Duodenal mucosa (tissue), 2 donors: ENCODE results near the gene NFAT5.
"Not testable (repeated sequence)": the region's sequence is repeated elsewhere in the genome, so short reads cannot be mapped to it uniquely, and the experiment has no call there.

Source experiments
- H3K27ac ChIP-seq: one replicate; pipeline ENCODE4 v1.7.0; 2013; ENCODE audit warnings: low read depth, low read length
- H3K27me3 ChIP-seq, 2 donors: one replicate each; pipeline ENCODE4 v1.7.0; 2013; ENCODE audit warnings: low read length in 2 of 2, control low read depth in 1 of 2; ENCODE audit not compliant: insufficient read depth in 2 of 2, control insufficient read depth in 1 of 2
- H3K36me3 ChIP-seq, 2 donors: one replicate each; pipeline ENCODE4 v1.7.0; 2013; ENCODE audit warnings: low read length in 2 of 2, control low read depth in 1 of 2; ENCODE audit not compliant: insufficient read depth in 2 of 2, control insufficient read depth in 1 of 2
- H3K4me1 ChIP-seq, 2 donors: one replicate each; pipeline ENCODE4 v1.7.0; 2013; ENCODE audit warnings: low read length in 2 of 2, control low read depth in 1 of 2; ENCODE audit not compliant: insufficient read depth in 2 of 2, control insufficient read depth in 1 of 2
- H3K4me3 ChIP-seq, 2 donors: one replicate each; pipeline ENCODE4 v1.7.0; 2013; ENCODE audit warnings: low read length in 2 of 2, low read depth in 1 of 2
- H3K9ac ChIP-seq, 2 donors: one replicate each; pipeline ENCODE4 v1.7.0; 2013; ENCODE audit warnings: low read length in 2 of 2, low read depth in 1 of 2
- H3K9me3 ChIP-seq, 2 donors: one replicate each; pipeline ENCODE4 v1.7.0; 2013; ENCODE audit warnings: low read length in 2 of 2, control low read depth in 1 of 2; ENCODE audit not compliant: control insufficient read depth in 1 of 2

Gene NFAT5

GRCh38 chr16:69554495-69554894 lies 11.3 kb upstream of the NFAT5 start:
- no peak overlapping the region for H3K4me3 ChIP-seq
- H3K36me3 ChIP-seq: no peaks in the 10 kb centered on the region
- no peak overlapping the region for H3K9ac ChIP-seq
- H3K27me3 ChIP-seq: no peaks in the 10 kb centered on the region
- no peaks in the 10 kb centered on the region for H3K9me3 ChIP-seq
- no peaks in the 10 kb centered on the region for H3K4me1 ChIP-seq
- no peak overlapping the region for H3K27ac ChIP-seq

GRCh38 chr16:69555437-69555836 lies 10.3 kb upstream of the NFAT5 start:
- Histone ChIP-seq H3K9ac (no peak overlapping the region), H3K4me3 (no peak overlapping the region), H3K9me3 (no peaks in the 10 kb centered on the region), H3K36me3 (no peaks in the 10 kb centered on the region), H3K4me1 (no peaks in the 10 kb centered on the region), H3K27ac (no peak overlapping the region), H3K27me3 (no peaks in the 10 kb centered on the region)

- no peak overlapping the region for H3K4me3 ChIP-seq
These were observed 9.9 kb upstream of the NFAT5 start for GRCh38 chr16:69555867-69556266.

GRCh38 chr16:69559164-69559563 lies 6.6 kb upstream of the NFAT5 start:
- no peaks in the 10 kb centered on the region for H3K27me3 ChIP-seq
- no peaks in the 10 kb centered on the region for H3K9me3 ChIP-seq
- H3K9ac ChIP-seq: no peak overlapping the region
- H3K4me3 ChIP-seq: no peak overlapping the region
- peaks cover 0 to 6% of the 10 kb centered on the region in 2 donors for H3K4me1 ChIP-seq
- H3K36me3 ChIP-seq: no peaks in the 10 kb centered on the region
- no peak overlapping the region for H3K27ac ChIP-seq

More at GRCh38 chr16:69555867-69556266, 9.9 kb upstream of the NFAT5 start:
- no peaks in the 10 kb centered on the region for H3K27me3 ChIP-seq
- H3K27ac ChIP-seq: no peak overlapping the region
- no peaks in the 10 kb centered on the region for H3K36me3 ChIP-seq
- H3K9me3 ChIP-seq: no peaks in the 10 kb centered on the region
- H3K9ac ChIP-seq: no peak overlapping the region
- H3K4me1 ChIP-seq: no peaks in the 10 kb centered on the region

GRCh38 chr16:69561367-69561766 lies 4.4 kb upstream of the NFAT5 start:
- not testable (repeated sequence) for H3K36me3 ChIP-seq, H3K4me1 ChIP-seq, H3K4me3 ChIP-seq, H3K27me3 ChIP-seq, H3K9me3 ChIP-seq, H3K9ac ChIP-seq, H3K27ac ChIP-seq

- no peak overlapping the region for H3K4me3 ChIP-seq
- no peak overlapping the region for H3K9ac ChIP-seq
- no peaks in the 10 kb centered on the region for H3K9me3 ChIP-seq
- no peaks in the 10 kb centered on the region for H3K27me3 ChIP-seq
- H3K27ac ChIP-seq: no peak overlapping the region
- H3K4me1 ChIP-seq: peaks cover 0 to 9% of the 10 kb centered on the region in 2 donors
- no peaks in the 10 kb centered on the region for H3K36me3 ChIP-seq
These were observed 3.9 kb upstream of the NFAT5 start for GRCh38 chr16:69561901-69562300.

- Histone ChIP-seq H3K9me3 (no peaks in the 10 kb centered on the region), H3K9ac (no peak overlapping the region), H3K4me3 (no peak overlapping the region), H3K36me3 (no peaks in the 10 kb centered on the region), H3K27ac (no peak overlapping the region), H3K27me3 (no peaks in the 10 kb centered on the region), H3K4me1 (peaks cover 6 to 15% of the 10 kb centered on the region in 2 donors)
These were observed 3.0 kb upstream of the NFAT5 start for GRCh38 chr16:69562813-69563212.

GRCh38 chr16:69563605-69564580 lies 1.9 kb upstream of the NFAT5 start:
- Histone ChIP-seq H3K27ac (no peak overlapping the region), H3K9ac (peak overlapping the region in 1 of 2 donors; percentile 24), H3K4me1 (peaks cover 11 to 22% of the 10 kb centered on the region in 2 donors), H3K36me3 (no peaks in the 10 kb centered on the region), H3K9me3 (no peaks in the 10 kb centered on the region), H3K27me3 (no peaks in the 10 kb centered on the region), H3K4me3 (peak overlapping the region in 1 of 2 donors; percentile 4)

GRCh38 chr16:69564845-69565670 lies 708 bp upstream of the NFAT5 start:
- Histone ChIP-seq H3K9ac (peak overlapping the region; percentile 72 to 82), H3K4me1 (peaks cover 11 to 26% of the 10 kb centered on the region in 2 donors), H3K4me3 (peak overlapping the region; percentile 78 to 81), H3K27ac (peak overlapping the region; percentile 82), H3K36me3 (no peaks in the 10 kb centered on the region), H3K9me3 (no peaks in the 10 kb centered on the region), H3K27me3 (no peaks in the 10 kb centered on the region)
